Measurements from ENCODE around the gene AIMP1.

The AIMP1 gene

DNA sequence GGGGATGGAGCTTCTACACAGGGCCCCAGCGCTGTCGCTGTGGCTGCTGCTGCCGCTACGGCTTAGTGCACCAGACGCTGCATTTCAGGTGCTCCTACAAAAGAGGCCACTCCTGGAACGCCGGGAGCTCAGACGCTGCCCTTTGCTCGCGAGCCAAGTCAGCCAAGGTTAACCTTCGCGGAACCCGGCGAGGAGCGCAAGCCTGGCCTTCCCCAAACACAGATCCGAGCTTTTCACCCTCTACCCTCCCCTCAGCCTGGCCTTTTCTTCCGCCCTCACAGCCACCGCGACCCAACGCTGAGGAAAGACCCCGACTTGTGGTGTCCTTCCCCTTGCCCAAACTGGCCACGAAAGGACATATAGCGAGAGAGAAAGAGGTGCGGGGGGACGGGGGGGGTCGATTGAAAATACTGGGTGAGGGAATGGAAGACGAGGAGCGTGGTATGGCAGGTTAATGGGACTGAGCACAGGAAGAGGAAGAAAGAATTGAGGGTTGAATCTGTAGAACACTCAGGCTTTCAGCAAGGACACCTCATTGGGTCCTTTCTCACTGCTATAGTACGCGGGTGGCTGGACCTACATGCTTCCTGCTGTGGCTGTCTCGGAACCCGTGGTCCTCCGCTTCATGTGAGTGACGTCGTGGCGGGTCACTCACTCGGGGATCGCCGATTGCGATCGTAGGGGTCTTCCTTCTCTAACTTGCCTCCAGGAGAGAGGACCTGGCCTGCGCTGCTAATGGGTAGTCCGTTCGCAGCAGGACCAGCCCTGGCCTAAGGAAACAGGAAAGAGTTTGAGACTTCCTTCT lies at the start of gene AIMP1, which contains the start of gene TBCK:
Gene AIMP1, plus strand, starts transcription at position 583 of the 805 bp plus-strand sequence. CDS start 8,460 bp downstream, outside the sequence.
Gene TBCK, minus strand, starts transcription at position 242 of the 805 bp plus-strand sequence. CDS start 7,249 bp downstream, outside the sequence.
- peak; percentile 71 for DNase-seq

DNA sequence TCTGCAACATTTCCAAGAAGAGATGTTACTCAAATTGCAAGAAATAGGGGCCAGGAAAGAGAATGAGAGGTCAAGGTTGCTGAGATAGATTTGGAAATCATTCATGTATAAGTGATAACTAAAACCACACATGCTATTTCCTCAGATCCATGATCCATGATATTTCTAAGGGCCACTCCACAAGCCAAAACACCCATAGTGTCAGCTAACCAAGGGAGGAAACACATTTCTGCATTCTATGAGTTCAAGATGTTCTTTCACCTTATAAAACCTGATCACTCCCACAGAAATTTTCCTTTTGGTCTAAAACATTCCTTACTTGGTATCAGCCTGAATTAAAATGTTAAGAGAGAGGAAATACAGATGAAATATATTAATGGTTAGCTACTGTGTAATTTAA lies 47.6 kb upstream of the AIMP1 start:
- no peak for DNase-seq

DNA sequence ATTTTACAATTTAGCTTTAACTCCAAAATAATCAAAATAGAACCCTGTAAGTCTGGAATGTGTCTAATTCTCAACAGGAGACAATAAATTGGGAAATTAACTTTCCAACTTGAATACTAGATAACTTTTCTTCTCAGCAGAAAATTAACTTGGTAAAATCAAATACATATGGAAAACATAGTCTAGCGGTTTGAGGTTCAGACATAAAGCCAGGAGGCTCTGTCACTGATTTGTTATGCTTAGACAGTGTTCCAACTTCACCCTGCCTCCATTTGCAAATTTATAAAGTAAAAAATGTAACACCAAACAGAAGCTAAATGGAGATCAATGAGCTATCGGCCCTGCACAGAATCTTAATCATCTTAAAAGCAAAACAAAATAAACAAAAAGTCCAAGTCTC lies 46.6 kb upstream of the AIMP1 start:
- DNase-seq, result no peak

DNA sequence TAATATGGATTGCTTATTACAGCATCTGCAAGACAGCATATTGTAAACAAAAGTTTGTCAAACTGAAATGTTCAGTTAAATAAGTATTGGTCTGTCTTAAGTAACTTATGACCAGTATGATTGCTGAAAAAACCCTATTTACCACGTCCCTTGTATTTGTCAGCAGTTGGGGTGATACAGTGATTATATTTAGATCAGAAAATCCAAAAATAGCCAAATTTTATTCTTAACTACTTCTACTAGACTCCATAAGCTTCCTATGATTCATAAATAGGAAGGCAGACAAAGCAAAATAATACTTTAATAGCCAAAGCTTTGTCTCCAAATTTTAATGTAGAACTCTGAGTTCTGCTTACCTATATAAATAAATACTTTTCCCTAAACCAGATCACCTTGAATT lies 45.6 kb upstream of the AIMP1 start:
- DNase-seq, result no peak

DNA sequence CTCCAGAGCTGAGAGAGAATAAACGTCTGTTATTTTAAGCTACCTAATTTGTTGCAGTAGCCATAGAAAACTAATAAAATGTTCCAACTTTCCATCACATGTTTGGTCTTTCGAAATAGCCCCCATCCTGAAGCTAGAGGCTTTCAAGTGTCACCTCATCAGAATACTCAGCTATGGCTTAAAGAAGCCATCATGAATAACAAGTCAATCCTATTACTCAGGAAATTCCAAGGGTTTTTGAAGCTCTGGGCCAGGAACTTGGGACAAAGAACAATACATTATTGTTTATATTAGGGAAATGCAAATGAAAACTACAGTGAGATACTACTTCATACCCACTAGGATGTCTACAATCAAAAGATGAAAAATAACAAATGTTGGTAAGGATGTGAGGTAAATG lies 42.5 kb upstream of the AIMP1 start:
- no peak for DNase-seq

DNA sequence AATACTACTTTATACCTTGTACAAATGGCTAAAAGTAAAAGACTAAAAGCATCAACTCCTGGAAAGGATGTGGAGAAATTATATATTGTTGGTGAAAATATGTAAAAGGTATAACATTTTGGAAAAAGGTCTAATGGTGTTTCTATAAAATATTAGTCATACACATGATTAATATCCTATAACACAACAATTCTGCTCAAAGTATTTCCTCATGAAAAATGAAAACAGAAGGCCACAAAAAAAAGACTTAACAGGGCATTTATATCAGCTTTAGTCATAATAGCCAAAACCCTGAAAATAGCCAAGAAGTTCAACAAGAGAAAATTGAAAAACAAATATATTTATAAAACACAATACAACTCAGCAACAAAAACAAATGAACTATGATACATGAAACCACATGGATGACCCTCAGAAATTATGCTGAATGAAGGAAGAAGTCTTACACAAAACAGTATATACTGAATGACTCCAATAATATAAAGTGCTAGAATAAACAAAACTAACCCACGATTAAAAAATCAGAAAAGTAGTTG lies 39.1 kb upstream of the AIMP1 start:
- no peak for DNase-seq

DNA sequence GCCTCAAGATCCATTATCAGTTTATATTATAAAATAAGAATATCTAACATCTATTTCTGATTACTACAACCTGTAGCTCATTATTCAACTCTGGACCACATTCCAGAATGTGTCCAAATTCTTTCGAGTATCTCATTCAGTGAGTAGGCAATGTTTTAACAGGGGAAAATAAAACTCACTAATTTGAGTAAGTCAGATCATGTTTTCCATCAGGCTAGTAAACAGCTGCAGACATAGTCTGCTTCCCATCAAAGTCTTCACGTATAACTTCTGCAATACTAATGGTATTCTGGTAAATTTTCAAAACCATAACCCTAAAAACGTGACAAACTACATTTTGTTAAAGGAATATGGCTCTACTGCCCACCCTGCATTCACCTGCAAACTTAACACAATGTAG lies 32.1 kb upstream of the AIMP1 start:
- DNase-seq, result no peak

DNA sequence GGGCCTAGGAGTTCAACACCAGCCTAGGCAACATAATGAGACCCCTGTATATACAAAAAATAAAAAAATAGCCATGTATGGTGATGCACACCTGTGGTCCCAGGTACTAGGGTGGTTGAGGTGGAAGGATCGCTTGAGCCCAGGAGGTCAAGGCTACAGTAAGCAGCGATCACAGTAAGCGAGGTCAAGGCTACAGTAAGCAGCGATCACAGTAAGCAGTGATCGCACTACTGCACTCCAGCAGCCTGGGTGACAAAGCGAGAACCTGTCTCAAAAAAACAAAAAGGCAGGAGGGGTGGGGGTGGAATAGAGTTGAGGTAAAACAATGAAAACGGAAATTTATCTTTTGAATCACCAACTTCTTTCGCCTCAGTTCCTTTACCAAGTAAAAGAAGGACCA lies 29.7 kb upstream of the AIMP1 start:
- no peak for DNase-seq

DNA sequence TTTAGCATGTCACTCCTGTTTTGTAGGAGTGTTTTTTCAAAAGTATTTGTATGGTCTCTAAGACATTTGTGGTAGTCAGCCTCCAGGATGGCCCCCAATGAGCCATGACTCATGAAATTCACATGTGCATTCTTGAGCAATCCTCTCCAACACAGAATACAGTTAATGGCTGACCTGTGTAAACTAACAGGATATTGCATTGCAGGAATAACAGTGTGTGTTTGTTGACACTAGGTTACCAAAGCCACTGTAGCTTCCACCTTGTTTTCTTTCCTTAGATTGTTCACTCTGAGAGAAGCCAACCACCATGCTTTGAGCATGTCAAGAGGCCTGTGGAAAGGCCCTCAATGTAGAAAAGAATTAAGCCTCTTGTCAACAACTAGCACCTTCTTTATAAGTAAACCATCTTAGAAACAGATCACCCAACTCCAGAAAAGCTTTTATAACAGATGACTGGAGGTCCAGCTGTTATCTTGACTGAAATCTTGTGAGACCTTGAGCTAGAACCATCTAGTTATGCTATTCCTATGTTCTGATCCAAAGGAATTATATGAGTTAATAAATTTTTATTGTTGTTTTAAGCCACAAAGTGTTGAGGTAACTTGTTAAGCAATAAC lies 28.9 kb upstream of the AIMP1 start:
- no peak for DNase-seq

DNA sequence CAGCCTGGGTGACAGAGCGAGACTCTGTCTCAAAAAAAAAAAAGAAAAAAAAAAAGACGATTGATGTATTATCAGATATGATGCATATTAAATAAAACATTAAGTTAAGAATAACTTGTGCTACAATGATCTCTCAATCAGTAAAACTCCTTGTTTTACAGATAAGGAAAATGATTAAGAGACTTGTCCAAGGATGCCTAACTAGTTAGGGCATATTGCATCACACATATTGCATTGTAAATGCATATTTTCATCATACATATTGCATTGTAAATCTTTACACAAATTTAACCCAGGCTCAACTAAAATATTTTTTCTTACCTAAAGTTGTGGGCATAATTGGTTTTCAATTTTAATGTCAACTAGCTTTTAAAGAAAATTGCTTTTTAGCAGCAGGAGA lies 26.6 kb upstream of the AIMP1 start:
- no peak for DNase-seq

DNA sequence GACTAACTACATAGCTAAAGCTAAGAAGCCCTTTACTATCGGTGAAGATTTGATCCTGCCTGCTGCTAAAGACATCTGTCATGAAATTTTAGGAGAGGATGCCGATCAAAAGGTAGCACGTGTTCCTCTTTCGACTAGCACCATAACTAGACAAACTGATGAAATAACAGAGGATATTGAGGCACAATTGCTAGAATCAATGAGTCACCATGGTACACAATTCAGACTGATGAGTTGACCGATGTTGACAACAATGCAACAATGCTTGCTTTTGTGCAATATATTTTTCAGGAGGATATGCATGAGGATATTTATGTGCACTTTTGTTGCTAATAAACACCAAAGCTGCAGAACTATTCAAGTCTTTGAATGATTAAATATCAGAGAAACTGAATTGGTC lies 24.7 kb upstream of the AIMP1 start:
- no peak for DNase-seq

DNA sequence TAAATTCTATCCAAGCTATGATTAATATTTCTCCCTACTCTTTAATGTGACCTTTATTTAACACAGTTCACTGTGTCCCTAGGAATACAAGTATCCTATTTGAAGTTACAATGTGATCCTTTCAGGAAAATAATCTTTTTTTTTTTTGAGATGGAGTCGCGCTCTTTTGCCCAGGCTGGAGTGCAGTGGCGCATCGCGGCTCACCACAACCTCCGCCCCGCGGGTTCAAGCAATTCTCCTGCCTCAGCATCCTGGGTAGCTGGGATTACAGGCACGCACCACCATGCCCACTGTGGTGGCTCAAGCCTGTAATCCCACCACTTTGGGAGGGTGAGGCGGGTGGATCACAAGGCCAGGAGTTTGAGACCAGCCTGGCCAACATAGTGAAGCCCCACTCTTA lies 22.3 kb upstream of the AIMP1 start:
- DNase-seq, result no peak

DNA sequence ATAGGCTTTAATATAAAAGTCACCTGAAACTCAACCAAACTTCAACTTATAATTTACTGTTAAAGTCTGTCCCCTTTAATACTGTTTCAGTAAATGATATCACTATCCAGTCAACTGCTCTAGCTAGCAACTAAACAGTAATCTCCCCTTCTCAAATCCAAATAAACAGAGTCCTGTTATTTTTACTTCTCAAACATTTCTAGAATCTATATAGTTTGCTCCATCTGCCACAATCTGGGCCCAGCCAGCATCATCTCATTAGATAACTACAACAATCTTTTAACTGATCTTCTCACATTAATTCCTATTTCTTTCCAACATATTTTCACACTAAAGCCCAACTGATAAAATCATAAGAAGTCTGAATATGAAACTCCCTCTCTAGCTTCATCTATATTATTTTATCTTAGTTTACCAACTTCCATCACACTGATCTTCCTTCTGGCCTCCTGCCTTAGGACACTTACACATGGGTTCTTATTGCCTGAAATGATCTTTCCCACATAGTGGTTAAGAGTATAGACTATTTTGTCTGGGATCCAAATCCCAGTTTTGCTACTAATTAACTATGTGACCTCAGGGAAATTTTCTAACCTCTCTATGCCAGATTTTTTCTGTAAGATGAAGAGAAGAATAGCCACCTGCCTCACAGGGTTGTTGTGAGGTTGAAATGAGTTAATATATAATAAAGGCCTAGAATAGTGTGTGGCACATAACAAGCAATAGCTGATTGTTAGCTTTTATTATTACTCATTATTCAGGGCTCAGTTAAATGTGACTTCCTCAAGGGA lies 18.9 kb upstream of the AIMP1 start:
- DNase-seq, result no peak

DNA sequence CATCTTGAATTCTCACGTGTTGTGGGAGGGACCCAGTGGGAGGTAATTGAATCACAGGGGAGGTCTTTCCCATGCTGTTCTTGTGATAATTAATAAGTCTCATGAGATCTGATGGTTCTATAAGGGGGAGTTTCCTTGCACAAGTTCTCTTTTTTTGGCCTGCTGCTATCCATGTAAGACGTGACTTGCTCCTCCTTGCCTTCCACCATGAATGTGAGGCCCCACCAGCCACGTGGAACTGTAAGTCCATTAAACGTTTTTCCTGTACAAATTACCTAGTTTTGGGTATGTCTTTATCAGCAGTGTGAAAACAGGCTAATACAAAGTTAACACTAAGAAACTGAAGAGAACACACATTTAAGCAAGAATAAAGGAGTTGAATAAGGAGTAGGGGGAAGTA lies 16.4 kb upstream of the AIMP1 start:
- no peak for DNase-seq

DNA sequence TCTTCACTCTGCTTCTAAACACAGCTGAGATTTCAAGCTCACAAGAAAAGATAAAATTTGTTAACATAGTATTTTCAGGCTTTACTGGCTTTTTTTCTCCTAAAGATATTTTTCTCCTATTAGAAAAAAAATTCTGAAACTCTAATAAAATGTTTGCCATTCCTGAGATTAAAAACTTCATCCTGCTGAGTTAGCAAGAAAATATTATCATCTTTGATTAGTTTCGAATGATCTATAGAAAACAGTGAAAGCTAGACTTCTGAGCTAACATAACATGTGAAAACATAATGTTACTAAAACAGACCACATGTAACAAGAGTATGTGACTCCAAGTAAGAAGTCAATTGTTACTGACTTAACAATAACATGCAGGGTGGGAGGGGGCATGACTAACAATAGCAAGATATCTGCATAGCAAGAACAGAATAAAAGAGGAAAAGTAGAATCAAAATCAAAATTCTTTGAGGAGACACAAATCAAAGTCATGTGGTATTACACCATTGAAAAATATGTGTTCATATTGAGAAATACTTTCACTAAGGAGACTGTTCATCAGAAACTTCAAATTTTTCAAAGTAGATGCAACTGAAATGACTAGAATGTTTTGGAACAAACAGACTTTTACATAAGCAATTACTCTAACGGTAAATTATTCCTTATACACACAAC lies 14.8 kb upstream of the AIMP1 start:
- no peak for DNase-seq

DNA sequence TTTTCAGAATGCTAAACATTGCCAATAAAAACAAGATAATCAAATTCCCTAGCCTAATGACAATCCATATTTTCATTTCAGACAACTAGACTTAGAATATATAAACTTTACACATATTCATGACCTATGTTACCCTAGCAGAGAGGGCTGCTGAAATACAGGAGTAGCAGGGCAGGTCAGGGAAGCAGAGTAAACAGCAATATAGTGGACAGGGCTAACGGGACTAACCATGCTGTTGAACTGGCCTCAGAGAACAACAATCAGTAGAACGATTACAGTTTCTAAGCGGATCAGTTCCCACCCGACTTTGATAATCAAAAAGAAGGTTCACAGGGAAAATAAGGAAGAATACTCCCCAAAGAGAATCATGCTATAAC lies 14.3 kb upstream of the AIMP1 start:
- DNase-seq, result no peak

DNA sequence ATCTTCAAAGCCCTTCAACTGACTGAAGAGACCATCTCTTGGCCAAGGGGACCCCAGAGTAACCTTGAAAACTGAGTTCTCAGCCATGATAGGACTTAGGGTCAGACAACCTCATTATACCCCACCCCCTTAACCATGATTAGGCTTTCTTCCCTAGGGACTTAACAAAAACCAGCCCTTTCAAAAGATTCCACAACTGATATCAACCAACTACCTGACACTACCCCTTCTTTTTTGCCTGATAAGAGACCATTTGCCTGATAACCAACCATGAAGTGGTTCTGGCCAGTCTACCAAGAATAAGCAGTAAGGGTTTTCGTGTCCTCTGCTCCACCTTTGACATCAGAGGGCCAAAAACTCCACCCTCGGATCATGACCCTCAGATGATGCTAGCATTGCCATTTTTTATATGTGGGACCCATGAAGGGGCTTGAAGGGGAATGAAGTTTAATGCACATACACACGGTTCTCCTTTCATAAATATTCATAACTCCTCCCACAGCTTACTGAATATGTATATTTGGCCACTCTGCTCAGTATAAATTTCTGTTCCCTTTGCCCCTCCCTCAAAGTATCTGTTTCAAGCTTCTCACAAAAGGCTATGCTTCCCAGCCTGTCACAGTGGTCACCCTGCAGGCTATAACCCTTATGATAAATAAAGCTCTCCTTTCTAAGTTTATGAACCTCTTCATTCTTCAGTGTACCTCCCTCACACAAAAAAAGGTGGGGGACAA lies 12.6 kb upstream of the AIMP1 start:
- DNase-seq, result no peak

DNA sequence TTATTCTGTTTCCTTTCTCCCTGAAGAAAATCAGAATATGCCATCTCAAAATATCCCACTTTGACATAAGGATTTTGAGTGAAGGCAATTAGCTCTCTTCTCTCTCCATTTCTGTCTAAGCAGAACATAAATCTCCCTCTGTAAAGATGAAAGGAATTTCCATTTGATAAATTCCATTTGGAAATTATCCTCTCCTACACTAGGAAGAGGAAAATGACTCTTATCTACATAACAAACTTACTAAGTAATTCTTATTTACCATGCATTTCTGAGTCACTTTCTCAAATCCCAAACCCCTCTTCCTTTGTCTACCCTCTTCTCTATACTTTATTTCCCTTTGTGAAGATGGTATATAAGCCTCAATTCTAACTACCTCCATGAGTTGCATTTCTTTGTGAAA lies 11.7 kb upstream of the AIMP1 start:
- DNase-seq, result no peak

DNA sequence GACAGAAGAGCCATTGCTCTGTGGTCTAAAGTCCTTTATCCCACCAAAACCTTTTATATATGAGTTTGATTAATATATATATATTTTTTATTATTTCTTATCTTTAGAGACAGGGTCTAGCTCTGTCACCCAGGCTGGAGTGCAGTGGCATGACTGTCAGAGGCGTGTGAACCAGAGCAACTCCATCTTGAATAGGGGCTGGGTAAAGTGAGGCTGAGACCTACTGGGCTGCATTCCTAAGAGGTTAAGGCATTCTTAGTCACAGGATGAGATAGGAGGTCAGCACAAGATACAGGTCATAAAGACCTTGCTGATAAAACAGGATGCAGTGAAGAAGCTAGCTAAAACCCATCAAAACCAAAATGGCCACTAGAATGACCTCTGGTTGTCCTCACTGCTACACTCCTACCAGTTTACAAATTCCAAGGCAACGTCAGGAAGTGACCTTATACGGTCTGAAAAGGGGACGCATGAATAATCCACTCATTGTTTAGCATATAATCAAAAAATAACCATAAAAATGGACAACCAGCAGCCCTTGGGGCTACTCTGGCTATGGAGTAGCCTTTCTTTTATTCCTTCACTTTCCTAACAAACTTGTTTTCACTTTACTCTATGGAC lies 10.8 kb upstream of the AIMP1 start:
- no peak for DNase-seq

DNA sequence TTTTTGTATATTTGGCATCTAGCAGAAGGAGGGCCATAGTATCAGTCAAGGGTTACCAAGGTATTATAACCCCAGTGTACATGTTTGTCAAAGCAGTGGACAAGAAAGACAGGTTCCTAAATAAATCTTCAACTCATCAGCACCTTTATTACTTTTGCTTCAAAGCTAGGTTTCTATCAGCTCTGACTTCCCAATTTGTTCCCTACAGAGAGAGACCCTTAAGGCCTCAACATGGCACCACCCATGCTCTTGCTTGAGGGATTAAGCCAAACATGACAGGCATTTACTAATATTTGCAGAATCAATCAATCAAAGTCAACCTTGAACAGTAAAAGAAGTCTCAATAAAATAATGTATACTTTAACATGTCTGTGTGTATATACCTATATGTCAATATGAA lies 9.8 kb upstream of the AIMP1 start:
- DNase-seq, result no peak

DNA sequence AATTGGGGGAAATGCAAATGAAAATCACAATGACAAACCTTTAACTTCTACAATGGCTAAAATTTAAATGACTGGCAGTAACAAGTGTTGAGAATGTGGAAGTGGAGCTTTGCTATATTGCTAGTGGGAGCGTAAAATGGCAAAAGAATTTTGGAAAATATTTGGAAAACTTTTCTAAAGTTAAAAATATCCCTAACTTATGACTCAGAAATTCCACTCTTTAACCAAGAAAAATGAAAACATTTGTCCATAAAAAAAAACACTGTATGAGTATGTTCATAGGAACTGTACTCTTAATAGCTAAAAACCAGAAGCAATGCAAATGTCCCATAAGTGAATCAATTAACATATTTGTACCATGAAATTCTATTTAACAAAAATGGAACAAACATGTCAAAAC lies 4.0 kb upstream of the AIMP1 start:
- DNase-seq, result no peak

DNA sequence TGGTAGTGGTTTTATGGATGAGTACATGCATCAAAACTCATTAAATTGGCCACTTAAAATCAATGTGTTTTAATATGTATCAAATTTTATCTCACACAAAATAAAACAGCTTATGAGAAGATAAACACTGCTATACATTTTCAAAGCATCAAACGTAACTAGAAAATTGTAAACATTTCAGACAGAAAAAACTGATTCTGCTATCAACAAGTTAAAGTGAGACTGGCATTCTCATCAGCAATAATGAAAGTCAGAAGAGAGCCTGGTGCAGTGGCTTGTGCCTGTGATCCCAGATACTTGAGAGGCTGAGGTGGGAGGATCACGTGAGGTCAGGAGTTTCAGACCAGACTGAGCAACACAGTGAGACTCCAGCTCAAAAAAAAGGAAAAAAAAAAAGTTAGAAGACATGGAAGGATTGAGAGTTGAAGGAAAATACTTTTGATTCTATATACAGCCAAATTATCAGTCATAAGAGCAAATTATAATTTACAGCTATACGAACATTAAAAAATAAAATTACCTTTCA lies 3.3 kb upstream of the AIMP1 start:
- DNase-seq, result no peak

Measured in NCI-H774 (cell line).